DMS153 (cell line): Measurements from ENCODE around the gene RPL10.

ENCODE experiments used
- DNase-seq: peaks from one replicate; lab custom pipeline; 2025; lab: John Stamatoyannopoulos, UW

Gene RPL10

DNA sequence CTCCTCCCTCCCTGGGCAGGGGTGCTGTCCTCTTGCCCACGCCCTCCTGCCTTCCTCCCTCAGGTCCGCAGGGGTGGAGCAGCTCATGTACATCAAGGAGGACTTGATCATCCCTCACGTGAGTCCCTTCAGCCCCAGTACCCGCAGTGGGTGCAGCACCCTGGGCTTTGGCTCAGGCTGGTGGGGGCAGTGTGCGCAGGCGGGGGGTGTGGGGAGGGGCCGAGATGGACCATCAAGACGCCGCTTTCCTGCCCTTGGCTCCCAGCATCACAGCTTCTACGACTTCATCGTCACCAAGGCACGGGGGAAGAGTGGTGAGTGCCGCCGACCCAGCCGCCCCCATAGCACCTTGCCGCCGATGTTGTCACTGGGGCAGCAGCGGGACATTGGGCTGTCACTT lies 51.4 kb downstream of the RPL10 start:
- no peak for DNase-seq

GRCh38 chrX:154450312-154450711 lies 52.1 kb downstream of the RPL10 start:
- no peak for DNase-seq
